MM.1S (cell line): ENCODE data around the gene GRP.
A peak's percentile ranks its signal among the peaks of the same experiment; 100 is the strongest.

Source experiments
- DNase-seq: peaks from one replicate; pipeline ENCODE4 v3.0.0-alpha.2; 2015
- H2AFZ ChIP-seq: fragments of 300-600 bp; sonication (generic); 2 replicates; pipeline ENCODE4 v1.6.0; 2016; ENCODE audit warnings: antibody characterized with exemption, low read length
- H3F3A ChIP-seq: fragments of 300-600 bp; sonication (generic); 2 replicates; pipeline ENCODE4 v1.6.1; 2016; ENCODE audit warnings: mild to moderate bottlenecking, antibody characterized with exemption, low read length, moderate library complexity, mixed read lengths; ENCODE audit not compliant: insufficient read depth
- H3K27ac ChIP-seq: fragments of 300-600 bp; sonication (generic); 2 replicates; pipeline ENCODE4 v1.5.1; 2016; ENCODE audit warnings: mild to moderate bottlenecking, low read length
- H3K27me3 ChIP-seq: fragments of 300-600 bp; sonication (generic); replicated peaks from 2 replicates; pipeline ENCODE4 v1.6.0; 2016; ENCODE audit warnings: low read length; ENCODE audit not compliant: insufficient read depth
- H3K36me3 ChIP-seq: fragments of 300-600 bp; sonication (generic); replicated peaks from 2 replicates; pipeline ENCODE4 v1.6.1; 2016; ENCODE audit warnings: mild to moderate bottlenecking, low read length, mixed read lengths; ENCODE audit not compliant: insufficient read depth
- H3K4me1 ChIP-seq: fragments of 300-600 bp; sonication (generic); 2 replicates; pipeline ENCODE4 v1.6.1; 2016; ENCODE audit warnings: low read length, mixed read lengths
- H3K4me2 ChIP-seq: fragments of 300-600 bp; sonication (generic); 2 replicates; pipeline ENCODE4 v1.6.0; 2016; ENCODE audit warnings: low read depth, low read length
- H3K4me3 ChIP-seq: fragments of 300-600 bp; sonication (generic); 2 replicates; pipeline ENCODE4 v1.5.1; 2016; ENCODE audit warnings: low read length, mixed read lengths
- H3K79me2 ChIP-seq: fragments of 300-600 bp; sonication (generic); 2 replicates; pipeline ENCODE4 v1.6.1; 2016; ENCODE audit warnings: mixed run types, low read length, mixed read lengths
- H3K9ac ChIP-seq: fragments of 300-600 bp; sonication (generic); 2 replicates; pipeline ENCODE4 v1.6.1; 2016; ENCODE audit warnings: low read length, mixed read lengths
- H3K9me2 ChIP-seq: fragments of 300-600 bp; sonication (generic); replicated peaks from 2 replicates; pipeline ENCODE4 v1.6.1; 2016; ENCODE audit warnings: mild to moderate bottlenecking, low read length, mixed read lengths; ENCODE audit not compliant: insufficient read depth
- H3K9me3 ChIP-seq: fragments of 300-600 bp; sonication (generic); replicated peaks from 2 replicates; pipeline ENCODE4 v1.6.1; 2016; ENCODE audit warnings: mild to moderate bottlenecking, low read length, mixed read lengths; ENCODE audit not compliant: insufficient read depth
- H4K20me1 ChIP-seq: fragments of 300-600 bp; sonication (generic); 2 replicates; pipeline ENCODE4 v1.6.1; 2016; ENCODE audit warnings: mild to moderate bottlenecking, low read length, moderate library complexity, mixed read lengths; ENCODE audit not compliant: insufficient read depth
- EZH2 ChIP-seq: fragments of 300-600 bp; sonication (generic); optimal IDR thresholded peaks from 2 replicates; pipeline ENCODE3; 2017; ENCODE audit warnings: low read depth, mild to moderate bottlenecking, antibody characterized with exemption, low read length, mixed read lengths
- EZH2phosphoT487 ChIP-seq: fragments of 300-600 bp; sonication (generic); IDR thresholded peaks from 2 replicates; pipeline ENCODE4 v1.6.1; 2018; ENCODE audit warnings: antibody characterized with exemption, low read length
- TF ChIP-seq, protein P1 (sequence below): fragments of 300-600 bp; sonication (generic); IDR thresholded peaks from 2 replicates; pipeline ENCODE4 v1.5.1; 2016; ENCODE audit warnings: antibody characterized with exemption, low read length, mixed read lengths

GRP gene

DNA sequence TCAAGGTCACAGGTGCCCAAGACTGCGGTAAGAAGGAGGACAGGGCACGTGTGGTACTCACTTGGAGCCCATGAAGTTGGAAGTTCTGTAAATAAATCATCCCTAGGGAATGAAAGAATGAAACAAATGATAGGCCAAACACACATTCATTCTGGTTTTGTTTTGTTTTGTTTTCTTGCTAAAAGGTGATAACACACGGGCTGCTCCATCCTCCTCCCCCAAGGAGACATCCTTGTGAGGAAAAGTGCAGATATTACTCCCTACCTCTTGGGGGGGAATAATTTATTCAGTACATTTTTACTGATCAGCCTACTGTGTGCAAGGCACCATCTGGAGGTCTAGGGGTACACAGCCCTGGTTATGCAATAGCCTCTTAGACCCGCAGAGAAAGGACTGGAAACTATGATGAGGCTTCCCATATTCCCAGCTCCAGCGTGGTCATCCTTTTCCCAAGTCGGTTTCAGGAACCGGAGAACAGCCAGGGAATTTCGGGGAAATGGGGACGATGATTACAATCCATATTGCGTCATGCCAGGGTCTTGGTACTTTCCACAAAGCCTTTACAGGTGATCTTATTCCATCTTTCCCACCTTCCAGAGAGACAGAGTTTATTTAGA lies 47.0 kb downstream of the GRP start:
- no peak overlapping the region for H3K4me2 ChIP-seq
- H3K4me1 ChIP-seq: 0 out of 2 replicates have a peak, but pooled peaks cover 2% of the 10 kb centered on the region
- no peaks in the 10 kb centered on the region for H3K9me2 ChIP-seq
- H3K27me3 ChIP-seq: peaks cover 54% of the 10 kb centered on the region
- TF ChIP-seq EZH2phosphoT487: no peak
- TF ChIP-seq EZH2: no peak
- TF ChIP-seq, protein P1, sequence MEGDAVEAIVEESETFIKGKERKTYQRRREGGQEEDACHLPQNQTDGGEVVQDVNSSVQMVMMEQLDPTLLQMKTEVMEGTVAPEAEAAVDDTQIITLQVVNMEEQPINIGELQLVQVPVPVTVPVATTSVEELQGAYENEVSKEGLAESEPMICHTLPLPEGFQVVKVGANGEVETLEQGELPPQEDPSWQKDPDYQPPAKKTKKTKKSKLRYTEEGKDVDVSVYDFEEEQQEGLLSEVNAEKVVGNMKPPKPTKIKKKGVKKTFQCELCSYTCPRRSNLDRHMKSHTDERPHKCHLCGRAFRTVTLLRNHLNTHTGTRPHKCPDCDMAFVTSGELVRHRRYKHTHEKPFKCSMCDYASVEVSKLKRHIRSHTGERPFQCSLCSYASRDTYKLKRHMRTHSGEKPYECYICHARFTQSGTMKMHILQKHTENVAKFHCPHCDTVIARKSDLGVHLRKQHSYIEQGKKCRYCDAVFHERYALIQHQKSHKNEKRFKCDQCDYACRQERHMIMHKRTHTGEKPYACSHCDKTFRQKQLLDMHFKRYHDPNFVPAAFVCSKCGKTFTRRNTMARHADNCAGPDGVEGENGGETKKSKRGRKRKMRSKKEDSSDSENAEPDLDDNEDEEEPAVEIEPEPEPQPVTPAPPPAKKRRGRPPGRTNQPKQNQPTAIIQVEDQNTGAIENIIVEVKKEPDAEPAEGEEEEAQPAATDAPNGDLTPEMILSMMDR: no peak
- DNase-seq: no peak
- H4K20me1 ChIP-seq: no peaks in the 10 kb centered on the region
- no peak overlapping the region for H3K27ac ChIP-seq
- no peaks in the 10 kb centered on the region for H3F3A ChIP-seq
- no peak overlapping the region for H3K4me3 ChIP-seq
- no peak overlapping the region for H2AFZ ChIP-seq
- H3K9ac ChIP-seq: no peak overlapping the region
- no peaks in the 10 kb centered on the region for H3K9me3 ChIP-seq
- H3K79me2 ChIP-seq: no peaks in the 10 kb centered on the region
- no peaks in the 10 kb centered on the region for H3K36me3 ChIP-seq

DNA sequence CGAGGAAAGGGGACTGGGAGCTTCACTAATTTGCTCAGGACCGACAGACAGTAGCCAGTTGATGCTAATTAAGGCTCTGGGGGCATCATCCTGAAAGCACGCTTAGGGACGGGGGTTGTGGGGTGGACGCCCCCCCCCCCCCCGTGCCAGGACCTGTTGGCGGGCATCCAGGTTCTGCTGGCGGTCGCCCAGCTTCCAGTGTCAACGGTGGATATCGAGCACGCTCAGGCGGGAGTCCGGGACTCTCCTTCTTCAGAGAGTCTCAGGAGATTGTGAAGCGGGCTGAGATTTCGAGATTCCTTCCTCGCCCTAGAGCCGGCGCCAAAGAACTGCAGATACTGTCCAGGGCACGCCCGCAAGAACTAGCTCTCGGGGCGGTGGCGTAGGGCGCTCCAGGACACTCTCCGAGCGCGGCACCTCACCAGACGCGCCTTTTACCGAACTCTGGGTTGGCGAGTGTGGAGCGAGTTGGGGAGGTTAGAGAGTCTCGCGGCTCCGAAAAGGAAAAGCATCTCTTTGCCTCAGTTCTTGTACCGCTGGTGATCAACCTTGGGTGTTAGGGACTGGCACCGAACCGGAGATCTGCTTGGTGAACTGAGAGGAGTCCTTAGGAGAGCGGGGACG lies 47.7 kb downstream of the GRP start:
- H3K4me3 ChIP-seq: no peak overlapping the region

DNA sequence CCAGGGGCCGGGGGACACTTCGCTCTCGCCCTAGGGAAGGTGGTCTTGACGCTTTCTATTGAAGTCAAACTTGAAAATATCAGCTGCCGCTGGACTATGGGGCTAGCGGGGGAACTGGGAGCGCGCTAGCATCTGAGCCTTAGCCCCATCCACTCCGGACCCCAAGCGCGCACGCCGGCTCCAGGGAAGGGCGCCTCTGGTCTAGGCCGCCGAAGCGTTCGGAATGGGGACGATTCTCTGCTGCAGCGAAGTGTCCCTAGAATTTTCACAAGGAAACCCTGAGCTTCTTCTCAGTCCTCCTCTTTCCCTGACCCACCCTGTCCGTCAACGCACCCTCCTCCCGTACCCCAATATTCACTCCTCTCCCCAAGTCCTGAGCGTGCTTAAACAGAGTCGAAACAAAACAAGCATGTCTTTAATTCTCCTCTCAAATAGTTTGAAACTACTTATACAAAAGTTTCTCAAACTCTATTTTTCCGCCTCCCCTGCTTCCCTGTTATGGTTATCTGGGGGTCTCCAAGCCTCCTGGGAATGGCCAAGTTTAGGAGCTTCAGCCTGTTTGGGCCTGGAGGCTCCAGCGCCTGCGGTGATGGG lies 48.3 kb downstream of the GRP start:
- Histone ChIP-seq H3K9me2 (no peaks in the 10 kb centered on the region), H3K4me3 (peak overlapping the region; percentile 63), H2AFZ (peak overlapping the region; percentile 78), H3F3A (no peaks in the 10 kb centered on the region), H3K36me3 (no peaks in the 10 kb centered on the region), H3K27me3 (peaks cover 56% of the 10 kb centered on the region), H3K4me2 (peak overlapping the region; percentile 93; the same call in 1 of the 2 replicates), H3K4me1 (0 out of 2 replicates have a peak, but pooled peaks cover 4% of the 10 kb centered on the region), H3K9me3 (no peaks in the 10 kb centered on the region), H3K27ac (no peak overlapping the region), H3K79me2 (no peaks in the 10 kb centered on the region), H3K9ac (peak overlapping the region; percentile 33; the same call in 1 of the 2 replicates), H4K20me1 (no peaks in the 10 kb centered on the region)
- no peak for DNase-seq
- TF ChIP-seq EZH2 (no peak), EZH2phosphoT487 (no peak)
- TF ChIP-seq, protein P1: no peak

More for the DNA sequence above, 47.7 kb downstream of the GRP start:
- Histone ChIP-seq H3K9ac (no peak overlapping the region), H3K79me2 (no peaks in the 10 kb centered on the region), H3K4me2 (no peak overlapping the region), H3K27ac (no peak overlapping the region), H4K20me1 (no peaks in the 10 kb centered on the region), H3K4me1 (0 out of 2 replicates have a peak, but pooled peaks cover 4% of the 10 kb centered on the region), H3K9me3 (no peaks in the 10 kb centered on the region), H3K9me2 (no peaks in the 10 kb centered on the region), H3K36me3 (no peaks in the 10 kb centered on the region), H3F3A (no peaks in the 10 kb centered on the region), H3K27me3 (peaks cover 56% of the 10 kb centered on the region), H2AFZ (no peak overlapping the region)
- TF ChIP-seq EZH2phosphoT487 (no peak), EZH2 (no peak)
- TF ChIP-seq, protein P1: no peak
- DNase-seq: no peak
